ENCODE measurements around the gene BRSK2. TPM values are rescaled to one million over a fixed set of nuclear protein-coding genes. Genes with fewer than 3 reads are reported as not detected.
"Not testable (repeated sequence)": the region's sequence is repeated elsewhere in the genome, so short reads cannot be mapped to it uniquely, and the experiment has no call there.

Gene BRSK2
- total RNA-seq, 6 experiments from 2014 or later = 0.14 to 0.99 (median 0.47) TPM; not detected in 1

DNA sequence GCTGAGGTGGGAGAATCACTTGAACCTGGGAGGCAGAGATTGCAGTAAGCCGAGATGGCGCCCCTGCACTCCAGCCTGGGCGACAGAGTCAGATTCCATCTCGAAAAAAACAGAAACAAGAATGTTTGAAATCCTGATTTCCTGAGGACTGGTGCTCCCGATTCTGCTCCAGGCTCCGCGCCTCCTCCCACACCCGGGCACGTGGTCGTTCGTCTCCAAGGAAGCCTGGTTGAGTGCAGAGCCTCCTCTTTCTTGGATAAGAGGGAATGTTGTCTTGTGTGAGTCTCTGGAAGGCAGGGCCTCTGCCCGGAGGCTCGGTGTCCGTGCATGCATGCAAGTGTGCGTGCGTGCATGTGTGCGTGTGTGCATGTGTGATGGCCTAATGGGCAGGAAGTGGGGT is 30.1 kb downstream of the BRSK2 start:
- H3K27ac Mint-ChIP-seq = no peak overlapping the region
- peaks cover 59% of the 10 kb centered on the region for H3K9me3 Mint-ChIP-seq
- H3K36me3 Mint-ChIP-seq (ENCODE audit: low read depth) = peaks cover 11% of the 10 kb centered on the region
- no peak for DNase-seq
- no peak overlapping the region for H3K4me3 Mint-ChIP-seq
- TF ChIP-seq, protein P1, sequence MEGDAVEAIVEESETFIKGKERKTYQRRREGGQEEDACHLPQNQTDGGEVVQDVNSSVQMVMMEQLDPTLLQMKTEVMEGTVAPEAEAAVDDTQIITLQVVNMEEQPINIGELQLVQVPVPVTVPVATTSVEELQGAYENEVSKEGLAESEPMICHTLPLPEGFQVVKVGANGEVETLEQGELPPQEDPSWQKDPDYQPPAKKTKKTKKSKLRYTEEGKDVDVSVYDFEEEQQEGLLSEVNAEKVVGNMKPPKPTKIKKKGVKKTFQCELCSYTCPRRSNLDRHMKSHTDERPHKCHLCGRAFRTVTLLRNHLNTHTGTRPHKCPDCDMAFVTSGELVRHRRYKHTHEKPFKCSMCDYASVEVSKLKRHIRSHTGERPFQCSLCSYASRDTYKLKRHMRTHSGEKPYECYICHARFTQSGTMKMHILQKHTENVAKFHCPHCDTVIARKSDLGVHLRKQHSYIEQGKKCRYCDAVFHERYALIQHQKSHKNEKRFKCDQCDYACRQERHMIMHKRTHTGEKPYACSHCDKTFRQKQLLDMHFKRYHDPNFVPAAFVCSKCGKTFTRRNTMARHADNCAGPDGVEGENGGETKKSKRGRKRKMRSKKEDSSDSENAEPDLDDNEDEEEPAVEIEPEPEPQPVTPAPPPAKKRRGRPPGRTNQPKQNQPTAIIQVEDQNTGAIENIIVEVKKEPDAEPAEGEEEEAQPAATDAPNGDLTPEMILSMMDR (IDR thresholded peaks at IDR 0.05) = no peak
- H3K4me1 Mint-ChIP-seq (ENCODE audit: low read depth) = no peaks in the 10 kb centered on the region
- H3K27me3 Mint-ChIP-seq (ENCODE audit: insufficient read depth) = peaks cover 7% of the 10 kb centered on the region

DNA sequence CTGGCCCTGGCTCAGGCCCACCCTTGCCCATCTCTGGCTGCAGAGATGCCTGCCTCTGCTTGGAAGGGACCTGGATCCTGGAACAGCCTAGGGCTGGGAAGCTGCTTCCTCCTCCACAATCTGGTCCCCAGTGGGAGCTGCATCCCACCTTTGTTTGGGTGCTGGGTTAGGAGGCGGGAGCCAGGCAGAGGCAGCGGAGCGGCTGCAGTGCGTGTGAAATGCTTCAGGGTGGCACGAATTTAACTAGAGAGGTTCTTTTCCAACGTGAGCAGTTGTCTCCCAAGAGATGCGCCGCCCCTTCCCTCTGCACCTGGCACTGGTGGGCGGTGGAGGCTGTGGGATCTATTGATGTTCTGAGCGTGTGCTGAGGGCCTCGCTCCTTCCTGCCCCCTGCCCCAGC is 31.6 kb downstream of the BRSK2 start:
- peaks cover 11% of the 10 kb centered on the region for H3K36me3 Mint-ChIP-seq (ENCODE audit: low read depth)
- TF ChIP-seq, protein P1 (IDR thresholded peaks at IDR 0.05) = no peak

DNA sequence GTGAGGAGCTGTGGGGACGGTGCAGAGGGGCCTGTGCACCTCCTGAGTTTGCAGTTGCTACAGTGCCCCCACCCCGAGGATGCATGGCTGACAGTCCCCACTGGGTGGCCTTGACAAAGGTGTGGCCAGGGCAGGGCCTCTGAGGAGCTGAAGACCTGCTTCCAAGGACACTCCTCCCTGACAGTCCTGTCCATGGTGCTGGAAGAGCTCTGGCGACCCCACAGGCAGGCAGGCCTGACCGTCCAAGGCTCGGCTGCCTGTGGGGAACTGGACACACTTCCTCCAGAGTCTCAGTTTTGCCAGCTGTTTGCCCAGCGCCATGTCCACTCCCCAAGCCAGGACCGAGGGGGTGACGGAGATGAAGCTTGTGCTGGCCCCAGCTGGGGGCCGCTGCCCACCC is 32.7 kb downstream of the BRSK2 start:
- Mint-ChIP-seq H3K4me1 (ENCODE audit: low read depth) (no peaks in the 10 kb centered on the region), H3K36me3 (ENCODE audit: low read depth) (peaks cover 11% of the 10 kb centered on the region), H3K27me3 (ENCODE audit: insufficient read depth) (peaks cover 5% of the 10 kb centered on the region), H3K27ac (no peak overlapping the region), H3K9me3 (peaks cover 43% of the 10 kb centered on the region), H3K4me3 (no peak overlapping the region)
- no peak for DNase-seq
- TF ChIP-seq, protein P1 (IDR thresholded peaks at IDR 0.05) = no peak

More for the DNA sequence above, 31.6 kb downstream of the BRSK2 start:
- H3K4me3 Mint-ChIP-seq = no peak overlapping the region
- no peaks in the 10 kb centered on the region for H3K4me1 Mint-ChIP-seq (ENCODE audit: low read depth)
- no peak overlapping the region for H3K27ac Mint-ChIP-seq
- DNase-seq = no peak
- H3K9me3 Mint-ChIP-seq = peaks cover 53% of the 10 kb centered on the region
- H3K27me3 Mint-ChIP-seq (ENCODE audit: insufficient read depth) = peaks cover 5% of the 10 kb centered on the region

DNA sequence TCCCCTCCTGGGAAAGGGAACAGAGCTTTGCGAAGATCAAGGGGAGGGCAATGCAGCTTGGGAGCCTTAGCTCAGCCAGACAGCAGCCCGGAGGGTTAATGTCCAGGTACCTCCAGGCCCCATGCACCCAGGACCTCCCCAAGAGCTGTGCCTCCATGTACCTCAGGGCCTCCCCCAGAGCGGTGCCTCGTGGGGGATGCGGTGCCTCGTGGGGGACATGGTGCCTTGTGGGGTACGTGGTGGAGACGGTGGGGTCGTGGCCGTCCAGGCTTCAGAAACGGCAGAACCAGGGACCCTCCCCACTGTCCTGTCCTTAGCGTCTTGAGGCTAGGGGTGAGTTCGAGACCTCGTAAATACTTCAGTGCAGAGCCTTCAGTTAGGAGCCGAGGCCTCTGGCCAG is 33.2 kb downstream of the BRSK2 start:
- peaks cover 5% of the 10 kb centered on the region for H3K27me3 Mint-ChIP-seq (ENCODE audit: insufficient read depth)
- no peaks in the 10 kb centered on the region for H3K4me1 Mint-ChIP-seq (ENCODE audit: low read depth)
- TF ChIP-seq, protein P1 (IDR thresholded peaks at IDR 0.05) = no peak
- H3K27ac Mint-ChIP-seq = no peak overlapping the region
- no peak for DNase-seq
- peaks cover 41% of the 10 kb centered on the region for H3K9me3 Mint-ChIP-seq
- peaks cover 11% of the 10 kb centered on the region for H3K36me3 Mint-ChIP-seq (ENCODE audit: low read depth)
- no peak overlapping the region for H3K4me3 Mint-ChIP-seq

DNA sequence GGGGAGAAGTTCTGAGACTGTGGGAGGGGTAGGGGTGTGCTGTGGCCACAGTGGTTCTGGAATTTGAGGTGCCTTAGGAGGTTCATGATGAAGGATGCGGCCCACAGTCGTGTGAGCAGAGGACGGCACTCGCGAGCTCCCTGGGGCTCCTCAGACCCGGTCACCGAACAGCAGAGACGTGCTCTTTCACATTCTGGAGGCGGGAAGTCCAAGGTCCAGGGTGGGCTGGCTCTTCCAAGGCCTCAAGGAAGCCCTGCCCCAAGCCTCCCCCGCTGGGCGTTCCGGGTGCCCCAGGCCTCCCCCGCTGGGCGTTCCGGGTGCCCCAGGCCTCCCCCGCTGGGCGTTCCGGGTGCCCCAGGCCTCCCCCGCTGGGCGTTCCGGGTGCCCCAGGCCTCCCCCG is 33.7 kb downstream of the BRSK2 start:
- H3K9me3 Mint-ChIP-seq = peaks cover 38% of the 10 kb centered on the region

DNA sequence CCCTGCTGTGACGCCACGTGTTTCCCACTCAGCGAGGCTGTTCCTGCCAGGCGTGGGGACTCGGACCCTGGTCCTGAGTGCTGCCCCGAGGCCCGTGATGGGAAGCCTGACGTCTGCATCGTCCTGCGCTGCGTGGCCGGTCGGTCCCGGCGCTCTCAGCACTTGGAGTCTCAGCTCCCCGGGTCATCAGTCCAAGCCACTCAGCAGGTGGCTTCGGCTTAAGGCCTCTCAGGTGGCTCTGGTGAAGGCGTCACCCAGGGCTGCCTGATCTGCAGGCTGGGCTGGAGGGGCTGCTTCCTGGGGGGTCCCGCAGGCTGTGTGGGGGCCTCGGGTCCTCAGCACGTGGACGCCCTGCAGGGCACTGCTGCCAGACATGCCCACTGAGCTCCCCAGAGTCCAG is 35.3 kb downstream of the BRSK2 start:
- no peak for DNase-seq
- Mint-ChIP-seq H3K4me3 (no peak overlapping the region), H3K4me1 (ENCODE audit: low read depth) (no peaks in the 10 kb centered on the region), H3K36me3 (ENCODE audit: low read depth) (peaks cover 7% of the 10 kb centered on the region; the same call in 1 of the 2 replicates), H3K9me3 (peaks cover 32% of the 10 kb centered on the region), H3K27me3 (ENCODE audit: insufficient read depth) (peaks cover 5% of the 10 kb centered on the region; the same call in 1 of the 2 replicates), H3K27ac (no peak overlapping the region)
- TF ChIP-seq, protein P1 (IDR thresholded peaks at IDR 0.05) = no peak

More for the DNA sequence above, 33.7 kb downstream of the BRSK2 start:
- peaks cover 11% of the 10 kb centered on the region for H3K36me3 Mint-ChIP-seq (ENCODE audit: low read depth)
- H3K27ac Mint-ChIP-seq; DNase-seq; H3K27me3 Mint-ChIP-seq (ENCODE audit: insufficient read depth); H3K4me1 Mint-ChIP-seq (ENCODE audit: low read depth); H3K4me3 Mint-ChIP-seq: not testable (repeated sequence)
